ENCODE measurements around the gene SUPT20HL1.
"Not testable (repeated sequence)": the region's sequence is repeated elsewhere in the genome, so short reads cannot be mapped to it uniquely, and the experiment has no call there.

The SUPT20HL1 gene

GRCh38 chrX:24339911-24340310 lies 20.5 kb upstream of the SUPT20HL1 start:
- no peak for DNase-seq (ENCODE audit: low read depth in 1 of 2, low spot score in 1 of 2)
- TF ChIP-seq JUND (IDR thresholded peaks at IDR 0.05; ENCODE audit: low read depth): no peak
- in situ Hi-C loops (cut with HindIII; ENCODE audit: low pct_unique_long_range_greater_than_20kb, low sequenced_read_pairs): no loop called here

DNA sequence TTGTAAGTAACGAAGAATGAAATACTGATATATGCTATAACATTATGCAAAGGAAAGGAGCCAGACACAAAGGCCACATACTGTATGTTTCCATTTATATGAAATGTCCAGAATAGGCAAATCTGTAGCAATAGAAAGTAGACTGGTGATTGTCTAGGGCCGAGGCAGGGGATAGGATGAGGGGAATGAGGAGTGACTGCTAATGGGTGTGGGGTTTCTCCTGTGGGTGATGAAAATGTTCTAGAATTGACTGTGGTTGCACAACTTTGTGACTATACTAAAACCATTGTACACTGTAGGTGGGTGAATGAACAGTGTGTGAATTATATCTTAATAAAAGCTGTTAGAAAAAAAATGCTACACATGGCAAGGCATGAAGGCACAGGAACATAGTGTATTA lies 19.9 kb upstream of the SUPT20HL1 start:
- TF ChIP-seq JUND (IDR thresholded peaks at IDR 0.05; ENCODE audit: low read depth): no peak
- DNase-seq (ENCODE audit: low read depth in 1 of 2, low spot score in 1 of 2): no peak
- in situ Hi-C loops (cut with HindIII; ENCODE audit: low pct_unique_long_range_greater_than_20kb, low sequenced_read_pairs): no loop called here

GRCh38 chrX:24341795-24342194 lies 18.6 kb upstream of the SUPT20HL1 start:
- no peak for TF ChIP-seq JUND (IDR thresholded peaks at IDR 0.05; ENCODE audit: low read depth)
- no peak for DNase-seq (ENCODE audit: low read depth in 1 of 2, low spot score in 1 of 2)
- in situ Hi-C loops (cut with HindIII; ENCODE audit: low pct_unique_long_range_greater_than_20kb, low sequenced_read_pairs): no loop called here

GRCh38 chrX:24343719-24344118 lies 16.7 kb upstream of the SUPT20HL1 start:
- in situ Hi-C loops (cut with HindIII; ENCODE audit: low pct_unique_long_range_greater_than_20kb, low sequenced_read_pairs): no loop called here
- TF ChIP-seq JUND (IDR thresholded peaks at IDR 0.05; ENCODE audit: low read depth): no peak
- DNase-seq (ENCODE audit: low read depth in 1 of 2, low spot score in 1 of 2): no peak

DNA sequence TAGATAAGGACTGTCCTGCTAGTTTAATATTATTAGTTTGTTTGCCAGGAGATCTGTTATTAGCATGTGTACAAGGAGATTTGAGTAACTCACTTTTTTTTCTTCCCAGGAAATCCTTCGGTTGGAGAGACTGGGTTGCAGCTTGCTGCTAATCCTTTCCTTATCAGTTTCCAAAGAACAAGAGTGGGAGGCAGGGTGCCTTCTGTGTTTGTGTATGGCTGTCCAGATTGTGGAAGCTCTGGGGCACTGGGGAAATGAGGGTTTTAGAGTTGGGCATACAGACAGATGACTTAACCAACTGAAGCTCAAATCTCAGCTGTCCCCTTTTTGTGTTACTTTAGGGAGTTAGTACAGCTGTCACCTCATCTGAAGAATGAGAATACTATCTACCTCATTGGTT lies 12.6 kb upstream of the SUPT20HL1 start:
- in situ Hi-C loops (cut with HindIII; ENCODE audit: low pct_unique_long_range_greater_than_20kb, low sequenced_read_pairs): no loop called here
- DNase-seq (ENCODE audit: low read depth in 1 of 2, low spot score in 1 of 2): no peak
- TF ChIP-seq JUND (IDR thresholded peaks at IDR 0.05; ENCODE audit: low read depth): no peak

DNA sequence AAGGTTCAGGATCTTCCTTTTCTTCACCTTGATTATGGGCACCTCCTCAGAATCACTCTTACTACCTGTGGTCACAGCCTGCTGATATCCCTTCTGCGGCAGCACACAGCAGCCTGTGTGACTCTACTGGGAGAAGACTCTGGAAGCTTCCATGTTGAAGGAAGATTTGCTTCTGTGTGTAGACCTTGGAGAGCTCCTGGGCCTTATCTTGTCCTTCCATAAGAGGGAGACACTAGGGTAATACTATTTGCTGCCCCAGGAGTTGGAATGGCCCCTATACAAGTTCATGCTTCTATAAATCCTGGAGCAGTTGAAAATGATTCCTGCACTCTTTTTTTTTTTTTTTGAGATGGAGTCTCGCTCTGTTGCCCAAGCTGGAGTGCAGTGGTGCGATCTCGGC lies 10.2 kb upstream of the SUPT20HL1 start:
- TF ChIP-seq JUND (IDR thresholded peaks at IDR 0.05; ENCODE audit: low read depth): no peak
- DNase-seq (ENCODE audit: low read depth in 1 of 2, low spot score in 1 of 2): no peak
- in situ Hi-C loops (cut with HindIII; ENCODE audit: low pct_unique_long_range_greater_than_20kb, low sequenced_read_pairs): no loop called here

DNA sequence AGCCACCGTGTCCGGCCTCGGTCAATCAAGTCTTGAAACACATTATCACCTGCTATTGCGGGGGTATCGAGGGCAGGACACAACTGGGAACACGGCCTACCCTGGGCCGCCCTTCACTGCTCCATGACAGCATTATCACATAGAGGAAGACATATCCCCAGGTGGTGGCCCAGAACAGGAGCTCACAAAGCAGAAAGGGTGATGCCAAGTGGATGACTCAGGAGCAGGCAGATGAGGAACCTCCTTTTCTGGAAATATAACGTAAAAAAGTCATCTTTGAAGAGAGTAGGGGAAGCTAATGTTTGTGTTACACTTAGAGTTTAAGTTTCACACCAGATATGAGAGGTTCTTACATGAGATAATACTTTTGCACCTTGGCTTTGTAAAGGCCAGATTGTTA lies 5.3 kb upstream of the SUPT20HL1 start:
- no peak for TF ChIP-seq JUND (IDR thresholded peaks at IDR 0.05; ENCODE audit: low read depth)
- in situ Hi-C loops (cut with HindIII; ENCODE audit: low pct_unique_long_range_greater_than_20kb, low sequenced_read_pairs): no loop called here
- no peak for DNase-seq (ENCODE audit: low read depth in 1 of 2, low spot score in 1 of 2)

DNA sequence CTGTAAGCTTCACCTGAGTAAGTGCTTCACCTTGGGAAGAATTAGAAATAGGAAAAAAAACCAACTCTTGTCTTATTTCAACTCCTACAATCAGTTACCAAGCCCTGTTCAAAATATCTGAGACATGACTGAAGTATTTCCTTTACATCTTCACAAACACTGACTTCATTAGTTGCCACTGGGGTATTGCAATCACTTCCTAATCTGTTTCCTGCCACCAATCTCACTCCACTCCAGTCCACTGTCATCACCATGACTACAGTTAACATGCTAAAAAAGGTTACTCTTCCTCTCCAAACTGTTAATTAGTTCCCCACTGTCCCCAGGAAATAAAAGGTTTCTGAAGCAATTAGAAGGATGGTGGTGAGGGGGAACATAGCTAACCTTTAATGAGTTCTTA lies 3.3 kb upstream of the SUPT20HL1 start:
- in situ Hi-C loops (cut with HindIII; ENCODE audit: low pct_unique_long_range_greater_than_20kb, low sequenced_read_pairs): no loop called here
- no peak for TF ChIP-seq JUND (IDR thresholded peaks at IDR 0.05; ENCODE audit: low read depth)
- no peak for DNase-seq (ENCODE audit: low read depth in 1 of 2, low spot score in 1 of 2)

GRCh38 chrX:24362089-24362745 lies 1.8 kb downstream of the SUPT20HL1 start:
- in situ Hi-C loops (cut with HindIII; ENCODE audit: low pct_unique_long_range_greater_than_20kb, low sequenced_read_pairs); DNase-seq (ENCODE audit: low read depth in 1 of 2, low spot score in 1 of 2): not testable (repeated sequence)

DNA sequence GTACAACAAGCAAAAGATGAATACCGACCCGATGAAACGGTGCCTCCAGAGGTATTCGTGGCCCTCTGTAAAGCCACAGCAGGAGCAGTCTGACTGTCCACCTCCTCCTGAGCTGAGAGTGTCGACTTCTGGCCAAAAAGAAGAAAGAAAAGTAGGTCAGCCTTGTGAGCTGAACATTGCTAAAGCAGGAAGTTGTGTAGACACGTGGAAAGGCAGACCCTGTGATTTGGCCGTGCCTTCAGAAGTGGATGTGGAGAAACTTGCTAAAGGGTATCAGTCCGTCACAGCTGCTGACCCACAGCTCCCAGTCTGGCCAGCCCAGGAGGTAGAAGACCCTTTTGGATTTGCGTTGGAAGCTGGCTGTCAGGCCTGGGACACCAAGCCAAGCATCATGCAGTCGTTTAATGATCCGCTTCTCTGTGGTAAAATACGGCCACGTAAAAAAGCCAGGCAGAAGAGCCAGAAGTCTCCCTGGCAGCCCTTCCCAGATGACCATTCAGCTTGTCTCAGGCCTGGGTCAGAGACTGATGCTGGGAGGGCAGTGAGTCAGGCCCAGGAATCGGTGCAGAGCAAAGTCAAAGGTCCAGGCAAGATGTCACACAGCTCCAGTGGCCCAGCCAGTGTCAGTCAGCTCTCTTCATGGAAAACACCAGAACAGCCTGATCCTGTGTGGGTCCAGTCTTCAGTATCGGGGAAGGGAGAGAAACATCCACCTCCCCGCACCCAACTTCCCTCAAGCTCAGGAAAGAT lies 3.2 kb downstream of the SUPT20HL1 start:
- DNase-seq (ENCODE audit: low read depth in 1 of 2, low spot score in 1 of 2); in situ Hi-C loops (cut with HindIII; ENCODE audit: low pct_unique_long_range_greater_than_20kb, low sequenced_read_pairs): not testable (repeated sequence)

DNA sequence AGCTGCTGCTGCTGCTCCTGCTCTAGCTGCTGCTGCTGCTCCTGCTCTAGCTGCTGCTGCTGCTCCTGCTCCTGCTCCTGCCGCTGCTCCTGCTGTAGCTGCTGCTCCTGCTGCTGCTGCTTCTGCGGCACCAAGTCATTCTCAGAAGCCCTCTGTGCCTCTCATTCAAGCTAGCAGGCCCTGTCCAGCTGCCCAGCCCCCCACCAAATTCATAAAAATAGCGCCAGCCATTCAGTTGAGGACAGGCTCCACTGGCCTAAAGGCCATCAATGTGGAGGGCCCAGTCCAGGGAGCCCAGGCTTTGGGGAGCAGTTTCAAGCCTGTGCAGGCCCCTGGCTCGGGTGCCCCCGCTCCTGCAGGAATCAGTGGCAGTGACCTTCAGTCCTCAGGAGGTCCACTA lies 3.9 kb downstream of the SUPT20HL1 start:
- in situ Hi-C loops (cut with HindIII; ENCODE audit: low pct_unique_long_range_greater_than_20kb, low sequenced_read_pairs): no loop called here
- no peak for TF ChIP-seq JUND (IDR thresholded peaks at IDR 0.05; ENCODE audit: low read depth)
- DNase-seq (ENCODE audit: low read depth in 1 of 2, low spot score in 1 of 2): no peak

GRCh38 chrX:24364851-24365538 lies 4.6 kb downstream of the SUPT20HL1 start:
- TF ChIP-seq JUND (IDR thresholded peaks at IDR 0.05; ENCODE audit: low read depth): no peak
- DNase-seq (ENCODE audit: low read depth in 1 of 2, low spot score in 1 of 2): no peak
- in situ Hi-C loops (cut with HindIII; ENCODE audit: low pct_unique_long_range_greater_than_20kb, low sequenced_read_pairs): no loop called here

GRCh38 chrX:24366762-24367400 lies 6.4 kb downstream of the SUPT20HL1 start:
- DNase-seq (ENCODE audit: low read depth in 1 of 2, low spot score in 1 of 2); in situ Hi-C loops (cut with HindIII; ENCODE audit: low pct_unique_long_range_greater_than_20kb, low sequenced_read_pairs): not testable (repeated sequence)

Data from T47D (cell line).